ENCODE results near the gene MAN2B2.

Gene MAN2B2

DNA sequence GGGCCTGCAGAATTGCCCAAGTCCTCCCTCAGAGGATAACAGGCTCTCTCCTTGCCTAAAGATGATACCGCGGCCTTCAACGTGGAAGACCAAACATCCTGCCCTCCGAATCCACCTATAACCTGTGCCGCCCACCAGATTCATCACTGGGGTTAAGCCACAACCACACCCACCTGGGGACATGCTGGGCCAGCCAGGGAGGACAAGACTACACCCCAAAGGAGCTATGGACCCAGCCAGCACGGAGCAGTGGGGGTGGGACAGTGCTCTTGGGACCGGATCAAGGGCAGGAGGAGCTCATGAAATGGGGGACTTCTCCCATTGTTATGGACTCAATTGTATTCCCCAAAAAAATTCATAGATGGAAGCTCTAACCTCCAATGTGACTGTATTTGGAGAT lies 6.8 kb upstream of the MAN2B2 start:
- no peak for DNase-seq (ENCODE audit: low read depth)

DNA sequence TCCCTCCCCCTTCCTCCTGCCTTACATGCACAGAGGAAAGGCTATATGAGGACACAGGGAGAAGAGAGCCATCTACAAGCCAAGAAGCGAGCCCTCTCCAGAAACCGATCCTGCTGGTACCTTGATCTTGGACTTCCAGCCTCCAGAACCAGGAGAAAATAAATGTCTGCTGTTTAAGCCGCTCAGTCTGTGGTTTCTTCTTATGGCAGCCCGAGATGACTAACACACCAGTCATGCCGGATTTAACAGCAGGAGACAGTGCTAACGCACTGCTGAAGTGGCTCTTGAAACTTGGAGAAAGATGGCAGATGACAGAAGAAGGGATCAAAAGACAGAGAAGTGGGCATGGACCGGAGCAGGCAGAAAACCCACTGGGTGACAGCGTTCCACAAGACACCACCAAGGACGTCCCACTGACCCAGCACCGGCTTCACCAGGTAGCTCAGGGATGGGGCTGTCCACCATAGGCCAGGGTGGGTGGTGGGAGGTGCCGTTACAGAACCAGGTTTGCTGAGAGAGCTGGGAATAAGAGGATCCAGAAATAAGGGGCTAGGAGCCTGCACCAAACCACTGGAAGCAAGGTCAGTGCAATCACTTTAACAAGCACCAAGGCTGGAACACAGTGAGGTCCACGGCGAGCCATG lies 6.2 kb upstream of the MAN2B2 start:
- DNase-seq (ENCODE audit: low read depth), result no peak

- DNase-seq (ENCODE audit: low read depth), result no peak
Observed at GRCh38 chr4:6571608-6572007, 3.4 kb upstream of the MAN2B2 start.

DNA sequence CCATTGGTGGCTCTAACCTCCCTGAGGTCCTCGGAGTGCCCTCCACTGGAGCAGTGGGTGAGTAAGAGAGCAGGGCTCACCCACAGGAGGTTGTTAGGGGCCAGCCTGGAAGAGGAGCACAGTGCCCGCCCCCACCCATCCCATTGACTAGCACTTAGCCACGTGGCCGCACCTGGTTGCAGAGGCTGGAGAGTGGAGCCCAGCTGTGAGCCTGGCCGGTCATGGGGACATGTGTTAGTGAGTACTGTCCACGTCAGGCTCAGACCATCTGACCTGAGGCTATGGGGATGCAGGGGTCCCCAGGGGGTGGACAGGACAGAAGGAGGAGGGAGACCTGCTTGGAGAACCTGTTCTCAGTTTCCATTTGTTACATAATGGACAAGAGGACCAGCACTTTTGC lies 1.4 kb upstream of the MAN2B2 start:
- no peak for DNase-seq (ENCODE audit: low read depth)

DNA sequence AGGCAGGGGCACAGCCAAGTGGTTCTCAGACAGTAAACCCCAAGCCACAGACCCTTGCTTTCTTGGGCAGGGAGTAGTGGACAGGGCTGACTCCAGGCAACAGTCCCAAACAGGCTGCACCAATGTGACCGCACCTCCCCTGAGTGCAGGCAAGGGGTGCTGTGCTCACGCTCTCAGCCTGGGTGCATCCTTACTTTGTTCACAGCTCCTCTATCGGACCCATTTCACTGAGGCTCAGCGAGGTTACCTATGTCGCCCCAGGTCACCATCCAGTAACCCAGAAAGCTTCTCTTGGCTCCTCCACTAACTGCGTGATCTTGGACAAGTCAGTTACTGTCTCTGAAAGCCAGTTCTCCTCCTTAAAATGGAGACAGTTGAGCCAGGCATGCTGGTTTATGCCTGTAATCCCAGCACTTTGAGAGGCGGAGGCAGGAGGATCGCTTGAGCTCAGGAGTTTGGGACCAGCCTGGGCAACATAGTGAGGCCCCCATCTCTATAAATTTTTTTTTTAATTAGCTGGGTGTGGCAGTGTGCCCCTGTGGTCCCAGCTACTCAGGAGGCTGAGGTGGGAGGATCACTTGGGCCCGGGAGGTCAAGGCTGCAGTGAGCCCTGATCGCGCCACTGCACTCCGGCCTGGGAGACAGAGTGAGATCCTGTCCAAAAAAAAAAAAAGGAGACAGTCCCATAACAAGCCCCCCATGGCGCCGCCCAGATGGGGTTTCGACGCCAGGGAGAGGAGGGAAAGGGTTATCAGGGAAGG lies 823 bp upstream of the MAN2B2 start:
- DNase-seq (ENCODE audit: low read depth), result no peak

- no peak for DNase-seq (ENCODE audit: low read depth)
Observed at GRCh38 chr4:6575503-6576240, 683 bp downstream of the MAN2B2 start.

DNA sequence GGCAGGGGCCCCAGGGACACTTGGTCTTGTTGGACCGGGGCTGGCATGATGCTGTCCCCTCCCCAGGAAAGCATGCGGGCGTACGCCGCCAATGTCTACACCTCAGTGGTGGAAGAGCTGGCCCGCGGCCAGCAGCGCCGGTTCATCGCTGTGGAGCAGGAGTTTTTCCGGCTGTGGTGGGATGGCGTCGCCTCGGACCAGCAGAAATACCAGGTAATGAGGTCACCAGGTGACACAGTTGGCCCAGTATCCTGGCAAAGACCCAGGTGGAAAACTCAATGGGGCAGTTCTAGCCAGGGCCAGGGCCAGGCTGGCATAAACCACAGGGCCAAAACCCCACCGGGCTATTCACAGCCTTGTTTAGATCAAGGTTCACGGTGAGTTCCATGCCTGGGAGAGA lies 1.5 kb downstream of the MAN2B2 start:
- DNase-seq (ENCODE audit: low read depth), result no peak

DNA sequence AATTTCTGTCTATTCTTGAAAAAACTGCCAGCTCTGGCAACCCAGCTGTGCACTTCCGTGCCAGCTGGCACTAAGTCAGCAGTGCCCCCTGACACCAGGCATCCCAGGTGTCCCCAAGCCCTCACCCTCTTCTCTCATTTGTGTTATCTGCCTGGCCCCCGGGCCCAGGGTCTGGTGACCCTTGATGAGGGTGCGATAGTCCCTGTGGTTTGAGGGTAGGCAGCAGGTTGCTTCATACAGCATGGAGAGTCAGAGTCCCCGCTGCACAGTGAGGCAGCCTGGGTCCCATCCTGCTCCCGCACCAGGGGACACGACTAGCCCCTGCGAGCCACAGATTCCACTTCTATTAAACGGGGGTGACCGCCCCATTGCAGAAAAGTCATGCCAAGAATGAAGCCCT lies 1.9 kb downstream of the MAN2B2 start:
- DNase-seq (ENCODE audit: low read depth), result no peak

- no peak for DNase-seq (ENCODE audit: low read depth)
Observed at GRCh38 chr4:6577409-6577808, 2.4 kb downstream of the MAN2B2 start.

DNA sequence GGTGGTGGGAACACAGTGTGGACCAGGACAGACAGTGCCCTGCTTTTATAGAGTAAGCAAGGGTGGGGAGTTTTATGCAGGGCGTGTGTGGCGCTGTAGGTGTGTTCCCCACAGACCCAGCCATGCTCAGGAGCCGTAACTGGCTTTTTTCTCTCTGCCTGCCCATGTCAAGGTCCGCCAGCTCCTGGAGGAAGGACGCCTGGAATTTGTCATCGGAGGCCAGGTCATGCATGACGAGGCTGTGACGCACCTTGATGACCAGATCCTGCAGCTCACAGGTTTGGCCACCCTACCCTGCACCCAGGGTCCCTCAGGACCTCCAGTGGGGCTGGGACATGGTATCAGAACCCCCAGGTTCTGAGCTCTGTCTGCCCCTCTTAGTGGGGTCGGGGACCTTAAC lies 3.2 kb downstream of the MAN2B2 start:
- DNase-seq (ENCODE audit: low read depth), result no peak

GRCh38 chr4:6580353-6580752 lies 5.4 kb downstream of the MAN2B2 start:
- DNase-seq (ENCODE audit: low read depth), result no peak

DNA sequence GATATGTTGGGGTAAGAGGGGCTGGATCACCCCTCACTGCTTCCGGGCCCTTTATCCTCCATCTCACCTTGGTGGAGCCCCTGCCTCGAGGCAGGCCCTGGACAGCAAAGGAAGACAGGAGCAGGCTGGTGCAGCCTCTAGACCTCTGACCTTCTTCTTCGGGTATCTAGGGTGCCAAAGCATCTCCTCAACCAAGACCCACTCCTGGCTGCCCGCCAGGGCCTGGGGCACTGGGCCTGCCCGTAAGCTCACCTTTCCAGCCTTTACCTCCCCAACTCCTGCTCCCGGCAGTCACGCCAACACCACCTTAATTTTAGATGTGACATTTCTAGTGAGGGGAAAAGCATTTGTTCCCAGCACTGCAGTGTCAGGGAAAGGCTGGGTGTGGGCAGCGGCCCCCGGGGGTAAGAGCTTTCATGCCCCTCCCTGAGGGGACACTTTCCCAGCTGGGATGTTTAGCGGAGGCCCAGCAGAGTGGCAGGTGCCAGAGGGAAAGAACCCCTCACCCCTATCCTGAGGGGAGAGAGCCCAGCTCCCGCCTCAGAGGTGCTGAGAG lies 6.7 kb downstream of the MAN2B2 start:
- no peak for DNase-seq (ENCODE audit: low read depth)

DNA sequence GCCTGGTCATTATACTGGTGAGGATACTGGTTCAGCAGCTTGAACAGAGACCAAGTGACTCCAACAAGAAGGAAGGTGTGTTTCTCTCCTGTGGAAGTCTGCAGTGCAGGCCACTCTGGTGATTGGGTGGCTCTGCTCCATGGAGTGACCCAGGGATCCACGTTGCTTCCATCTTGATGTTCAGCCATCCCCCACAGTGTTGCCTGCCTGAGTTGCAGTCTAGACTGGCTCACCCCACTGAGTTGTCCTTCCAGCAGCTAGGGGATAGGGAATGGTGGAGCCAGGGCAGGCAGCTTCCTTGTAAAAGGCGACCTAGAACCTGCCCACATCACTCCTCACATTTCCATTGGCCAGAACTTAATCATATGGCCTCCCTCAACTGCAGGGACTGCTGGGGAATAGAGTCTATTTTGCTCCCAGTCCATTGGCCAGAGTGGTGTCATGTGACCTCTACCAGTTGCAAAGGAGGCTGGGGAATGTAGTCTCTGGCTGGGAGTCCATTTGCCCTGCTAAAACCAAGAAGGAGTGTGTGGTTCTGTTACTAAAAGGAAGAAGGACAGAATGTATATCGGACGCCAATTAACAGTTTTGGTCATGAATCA lies 8.0 kb downstream of the MAN2B2 start:
- DNase-seq (ENCODE audit: low read depth), result no peak

GRCh38 chr4:6584865-6585264 lies 9.9 kb downstream of the MAN2B2 start:
- no peak for DNase-seq (ENCODE audit: low read depth)

- DNase-seq (ENCODE audit: low read depth), result no peak
Observed at GRCh38 chr4:6586715-6587325, 11.8 kb downstream of the MAN2B2 start.

DNA sequence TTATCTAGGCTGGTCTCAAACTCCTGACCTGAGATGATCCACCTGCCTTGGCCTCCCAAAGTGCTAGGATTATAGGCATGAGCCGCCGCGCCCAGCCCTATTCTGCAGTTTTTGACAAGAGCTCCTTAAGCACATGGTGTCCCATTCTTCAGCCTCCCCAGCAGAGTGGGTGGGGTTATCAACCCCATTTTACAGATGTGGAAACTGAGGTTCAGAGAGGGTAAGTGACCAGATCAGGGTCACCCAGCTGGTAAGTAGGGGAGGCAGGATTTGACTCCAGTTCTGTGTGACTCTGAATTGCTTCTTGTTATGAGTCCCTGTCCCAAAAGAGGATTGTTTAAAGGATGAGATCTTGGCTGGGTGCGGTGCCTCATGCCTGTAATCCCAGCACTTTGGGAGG lies 14.5 kb downstream of the MAN2B2 start:
- no peak for DNase-seq (ENCODE audit: low read depth)

GRCh38 chr4:6591313-6591712 lies 16.3 kb downstream of the MAN2B2 start:
- DNase-seq (ENCODE audit: low read depth), result no peak

DNA sequence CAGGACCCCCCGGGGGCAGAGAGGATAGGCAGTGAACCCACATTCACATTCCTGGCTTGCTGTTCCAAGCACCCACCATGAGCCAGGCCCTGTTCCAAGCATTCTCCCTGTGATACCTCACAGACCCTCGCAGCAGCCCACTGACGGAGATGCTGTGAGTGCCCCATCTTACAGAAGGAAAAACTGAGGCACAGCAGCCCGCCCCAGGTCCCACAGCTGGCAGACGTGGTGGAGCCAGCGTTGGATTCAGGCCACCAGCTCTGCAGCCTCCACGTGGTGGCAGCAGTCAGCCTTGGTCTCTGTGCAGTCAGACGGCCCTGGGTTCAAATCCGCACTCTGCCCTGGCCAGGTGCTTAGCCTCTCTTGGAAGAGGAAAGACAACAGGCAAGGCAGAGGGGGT lies 16.8 kb downstream of the MAN2B2 start:
- no peak for DNase-seq (ENCODE audit: low read depth)

DNA sequence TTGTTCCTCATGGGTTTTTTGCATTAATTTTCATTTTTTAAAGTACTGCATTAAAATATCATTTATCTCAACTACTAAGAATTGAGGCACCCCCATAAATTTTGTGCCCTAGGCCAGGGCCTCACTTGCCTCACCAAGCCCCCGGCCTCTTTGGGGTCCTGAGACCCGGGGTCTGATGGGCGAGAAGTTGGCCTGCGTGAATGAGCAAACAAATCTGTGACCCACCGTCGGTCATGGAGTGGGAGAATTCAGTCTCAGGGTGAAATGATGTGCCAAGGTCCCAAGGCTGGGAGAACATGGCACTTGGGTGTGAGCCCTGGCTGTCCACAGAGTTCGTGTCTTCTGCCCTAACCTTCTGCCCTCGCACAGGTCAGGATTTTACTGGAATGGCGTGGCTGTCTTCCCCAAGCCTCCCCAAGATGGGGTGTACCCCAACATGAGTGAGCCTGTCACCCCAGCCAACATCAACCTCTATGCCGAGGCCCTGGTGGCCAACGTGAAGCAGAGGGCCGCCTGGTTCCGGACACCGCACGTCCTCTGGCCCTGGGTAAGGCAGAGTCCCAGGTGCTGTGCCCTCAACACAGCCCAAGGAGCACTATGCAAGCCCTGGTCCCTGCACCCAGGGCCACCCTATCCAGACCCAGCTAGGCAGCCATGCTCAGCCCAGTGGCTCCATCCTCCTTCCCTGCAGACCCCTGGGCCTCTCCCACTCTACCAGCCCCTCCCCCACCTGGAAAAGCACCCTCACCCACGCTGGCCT lies 18.0 kb downstream of the MAN2B2 start:
- no peak for DNase-seq (ENCODE audit: low read depth)

GRCh38 chr4:6594341-6594740 lies 19.4 kb downstream of the MAN2B2 start:
- no peak for DNase-seq (ENCODE audit: low read depth)

- no peak for DNase-seq (ENCODE audit: low read depth)
Observed at GRCh38 chr4:6594826-6595355, 19.9 kb downstream of the MAN2B2 start.
